ENCODE measurements around the gene ZSCAN5A. TPM values are rescaled to one million over a fixed set of nuclear protein-coding genes. Genes with fewer than 3 reads are reported as not detected.
"Not testable (repeated sequence)": the region's sequence is repeated elsewhere in the genome, so short reads cannot be mapped to it uniquely, and the experiment has no call there.

The ZSCAN5A gene
- polyA plus RNA-seq (ENCODE audit: insufficient read length in 10 of 10): 1 to 10 TPM; 5.1 to 9.2 (median 7.0) TPM
- long read RNA-seq, donor 1: 0 reads
- long read RNA-seq, donor 2, partial matches to known transcripts: 0 of 3 reads
- long read RNA-seq, donor 2, other reads (novel, unspliced or antisense): 0 of 3 reads
- long read RNA-seq, donor 3, partial matches to known transcripts: 0 of 1 reads
- long read RNA-seq, donor 3, other reads (novel, unspliced or antisense): 0 of 1 reads
- long read RNA-seq, donor 4: 0 reads
- long read RNA-seq, donor 5, partial matches to known transcripts: 0 of 1 reads
- long read RNA-seq, donor 5, other reads (novel, unspliced or antisense): 0 of 1 reads
- long read RNA-seq, donor 6: 0 reads
- long read RNA-seq, donor 7, partial matches to known transcripts: 0 of 1 reads
- long read RNA-seq, donor 7, other reads (novel, unspliced or antisense): 0 of 1 reads
- long read RNA-seq, donor 8: 0 reads
- long read RNA-seq, donor 9: 0 reads

- peak; percentile 96 to 100 (median 98) for DNase-seq
Measured at GRCh38 chr19:56314381-56315076, at the start of gene ZSCAN5A. Gene ZSCAN5A (minus strand): TSS chr19:56314839. CDS start chr19:56225046, 89,793 bp downstream.

- no peak for DNase-seq
Measured at GRCh38 chr19:56360841-56361240, 46.2 kb upstream of the ZSCAN5A start.

GRCh38 chr19:56356944-56357343 is 42.3 kb upstream of the ZSCAN5A start:
- DNase-seq: no peak

- no peak for DNase-seq
Measured at GRCh38 chr19:56355517-56355916, 40.9 kb upstream of the ZSCAN5A start.

GRCh38 chr19:56351208-56351607 is 36.6 kb upstream of the ZSCAN5A start:
- no peak for DNase-seq

- DNase-seq: peak; percentile 38 to 63 (median 43)
Measured at GRCh38 chr19:56350416-56351045, 35.9 kb upstream of the ZSCAN5A start.

GRCh38 chr19:56348289-56348877 is 33.7 kb upstream of the ZSCAN5A start:
- no peak for DNase-seq

- DNase-seq: no peak
Measured at GRCh38 chr19:56347163-56347778, 32.6 kb upstream of the ZSCAN5A start.

- no peak for DNase-seq
Measured at GRCh38 chr19:56341948-56342347, 27.3 kb upstream of the ZSCAN5A start.

GRCh38 chr19:56339031-56339430 is 24.4 kb upstream of the ZSCAN5A start:
- not testable (repeated sequence) for DNase-seq

GRCh38 chr19:56337077-56337476 is 22.4 kb upstream of the ZSCAN5A start:
- not testable (repeated sequence) for DNase-seq

GRCh38 chr19:56335371-56335770 is 20.7 kb upstream of the ZSCAN5A start:
- DNase-seq: not testable (repeated sequence)

- DNase-seq: peak in 1 of 3 donors; percentile 12
Measured at GRCh38 chr19:56333506-56333905, 18.9 kb upstream of the ZSCAN5A start.

GRCh38 chr19:56332695-56333094 is 18.1 kb upstream of the ZSCAN5A start:
- DNase-seq: no peak

GRCh38 chr19:56324436-56324835 is 9.8 kb upstream of the ZSCAN5A start:
- peak in 1 of 3 donors; percentile 12 for DNase-seq

GRCh38 chr19:56321989-56322440 is 7.4 kb upstream of the ZSCAN5A start:
- peak in 1 of 3 donors; percentile 17 for DNase-seq

GRCh38 chr19:56321254-56321988 is 6.8 kb upstream of the ZSCAN5A start:
- DNase-seq: no peak

GRCh38 chr19:56319991-56320390 is 5.4 kb upstream of the ZSCAN5A start:
- no peak for DNase-seq

GRCh38 chr19:56317749-56318148 is 3.1 kb upstream of the ZSCAN5A start:
- DNase-seq: no peak

GRCh38 chr19:56316728-56317127 is 2.1 kb upstream of the ZSCAN5A start:
- DNase-seq: no peak
